B cell (primary cell): Measurements from ENCODE around the gene ATXN2L.

Source experiments
- EZH2 ChIP-seq: IDR thresholded peaks from 2 replicates; pipeline ENCODE4 v1.6.1; 2012; ENCODE audit warnings: borderline replicate concordance, low read depth, mild to moderate bottlenecking, moderate library complexity, low read length; ENCODE audit not compliant: insufficient read depth, poor library complexity, severe bottlenecking
- TF ChIP-seq, protein P1 (sequence below): fragments of 200-600 bp; IDR thresholded peaks from one replicate; pipeline ENCODE4 v1.8.0; 2022; ENCODE audit warnings: antibody characterized with exemption, mild to moderate bottlenecking

DNA sequence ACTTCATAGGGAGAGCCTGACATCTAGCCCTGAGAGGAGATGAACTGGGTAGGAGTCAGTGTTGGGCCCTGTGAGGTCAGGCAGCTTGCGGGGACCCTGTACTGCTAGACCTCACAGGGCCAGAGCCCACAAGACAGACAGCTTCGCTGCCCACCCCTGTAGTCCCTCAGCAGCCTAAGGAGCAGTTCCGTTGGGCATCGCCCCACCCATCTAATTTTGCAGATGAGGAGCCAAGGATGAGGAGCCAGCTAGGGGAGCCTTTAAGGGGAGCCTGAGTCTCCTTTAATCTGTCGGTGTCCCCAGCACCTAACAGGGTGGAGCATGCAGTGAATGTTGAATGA, 24.1 kb downstream of the ATXN2L start:
- TF ChIP-seq, protein P1, sequence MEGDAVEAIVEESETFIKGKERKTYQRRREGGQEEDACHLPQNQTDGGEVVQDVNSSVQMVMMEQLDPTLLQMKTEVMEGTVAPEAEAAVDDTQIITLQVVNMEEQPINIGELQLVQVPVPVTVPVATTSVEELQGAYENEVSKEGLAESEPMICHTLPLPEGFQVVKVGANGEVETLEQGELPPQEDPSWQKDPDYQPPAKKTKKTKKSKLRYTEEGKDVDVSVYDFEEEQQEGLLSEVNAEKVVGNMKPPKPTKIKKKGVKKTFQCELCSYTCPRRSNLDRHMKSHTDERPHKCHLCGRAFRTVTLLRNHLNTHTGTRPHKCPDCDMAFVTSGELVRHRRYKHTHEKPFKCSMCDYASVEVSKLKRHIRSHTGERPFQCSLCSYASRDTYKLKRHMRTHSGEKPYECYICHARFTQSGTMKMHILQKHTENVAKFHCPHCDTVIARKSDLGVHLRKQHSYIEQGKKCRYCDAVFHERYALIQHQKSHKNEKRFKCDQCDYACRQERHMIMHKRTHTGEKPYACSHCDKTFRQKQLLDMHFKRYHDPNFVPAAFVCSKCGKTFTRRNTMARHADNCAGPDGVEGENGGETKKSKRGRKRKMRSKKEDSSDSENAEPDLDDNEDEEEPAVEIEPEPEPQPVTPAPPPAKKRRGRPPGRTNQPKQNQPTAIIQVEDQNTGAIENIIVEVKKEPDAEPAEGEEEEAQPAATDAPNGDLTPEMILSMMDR, result no peak
- TF ChIP-seq EZH2, result no peak
